Vagina (tissue), 2 donors: Measurements from ENCODE around the gene WTIP. TPM values are rescaled to one million over a fixed set of nuclear protein-coding genes. Genes with fewer than 3 reads are reported as not detected.
"Not testable (repeated sequence)": the region's sequence is repeated elsewhere in the genome, so short reads cannot be mapped to it uniquely, and the experiment has no call there.

Experiments
- DNase-seq, 2 donors: peaks; one replicate each; pipeline ENCODE4 v3.0.0-alpha.2; 2017; ENCODE audit errors: extremely low spot score in 2 of 2
- H3K27ac ChIP-seq: fragments of 200-600 bp; sonication (generic); one replicate; pipeline ENCODE4 v1.5.1; 2019
- H3K27me3 ChIP-seq: fragments of 200-600 bp; sonication (generic); one replicate; pipeline ENCODE4 v1.5.1; 2019
- H3K36me3 ChIP-seq, 2 donors: fragments of 200-600 bp; sonication (generic); one replicate each; pipeline ENCODE4 v1.5.1; 2017 to 2019
- H3K4me1 ChIP-seq: fragments of 200-600 bp; sonication (generic); one replicate; pipeline ENCODE4 v1.5.1; 2019
- H3K4me3 ChIP-seq, 2 donors: fragments of 200-600 bp; sonication (generic); 1 replicate in 1 of 2; 2 replicates in 1 of 2; pipeline ENCODE4 v1.5.1; 2016 to 2019
- H3K9me3 ChIP-seq: fragments of 200-600 bp; sonication (generic); one replicate; pipeline ENCODE4 v1.5.1; 2019
- POLR2A ChIP-seq, 2 donors: fragments of 450-650 bp; IDR thresholded peaks; one replicate each; pipeline ENCODE4 v1.6.1; 2017; ENCODE audit warnings: antibody characterized with exemption in 2 of 2, mild to moderate bottlenecking in 2 of 2, moderate library complexity in 2 of 2
- POLR2AphosphoS5 ChIP-seq, 2 donors: sonication (generic); formaldehyde crosslinking; IDR thresholded peaks; one replicate each; pipeline ENCODE4 v1.9.0; 2017; ENCODE audit warnings: antibody characterized with exemption in 2 of 2, mild to moderate bottlenecking in 2 of 2, low read depth in 1 of 2; ENCODE audit not compliant: insufficient read depth in 1 of 2
- intact Hi-C: fragments of 100-400 bp; cut with DNase I; formaldehyde crosslinking; loops from one replicate; pipeline ENCODE4 v1.15.1; 2023
- total RNA-seq: library from RNA; depleted of rRNA; stranded (reverse); fragments of >200 nt; gene quantifications from one replicate; pipeline ENCODE4 v1.2.3, GENCODE V29; 2016
- TF ChIP-seq, protein P1 (sequence below), 3 experiments: fragments of 450-650 bp in 2 of 3; fragments of 200-600 bp in 1 of 3; sonication (generic) in 1 of 3; IDR thresholded peaks; one replicate each; pipeline ENCODE4 v1.5.1; 2017 to 2019; ENCODE audit warnings: antibody characterized with exemption in 3 of 3, mild to moderate bottlenecking in 2 of 3, moderate library complexity in 2 of 3

WTIP gene
- total RNA-seq, 1 donor from 2014 or later: 7.6 TPM

GRCh38 chr19:34454091-34454490, 27.5 kb upstream of the WTIP start:
- no peak for TF ChIP-seq POLR2A (IDR thresholded peaks at IDR 0.05)
- TF ChIP-seq, protein P1, sequence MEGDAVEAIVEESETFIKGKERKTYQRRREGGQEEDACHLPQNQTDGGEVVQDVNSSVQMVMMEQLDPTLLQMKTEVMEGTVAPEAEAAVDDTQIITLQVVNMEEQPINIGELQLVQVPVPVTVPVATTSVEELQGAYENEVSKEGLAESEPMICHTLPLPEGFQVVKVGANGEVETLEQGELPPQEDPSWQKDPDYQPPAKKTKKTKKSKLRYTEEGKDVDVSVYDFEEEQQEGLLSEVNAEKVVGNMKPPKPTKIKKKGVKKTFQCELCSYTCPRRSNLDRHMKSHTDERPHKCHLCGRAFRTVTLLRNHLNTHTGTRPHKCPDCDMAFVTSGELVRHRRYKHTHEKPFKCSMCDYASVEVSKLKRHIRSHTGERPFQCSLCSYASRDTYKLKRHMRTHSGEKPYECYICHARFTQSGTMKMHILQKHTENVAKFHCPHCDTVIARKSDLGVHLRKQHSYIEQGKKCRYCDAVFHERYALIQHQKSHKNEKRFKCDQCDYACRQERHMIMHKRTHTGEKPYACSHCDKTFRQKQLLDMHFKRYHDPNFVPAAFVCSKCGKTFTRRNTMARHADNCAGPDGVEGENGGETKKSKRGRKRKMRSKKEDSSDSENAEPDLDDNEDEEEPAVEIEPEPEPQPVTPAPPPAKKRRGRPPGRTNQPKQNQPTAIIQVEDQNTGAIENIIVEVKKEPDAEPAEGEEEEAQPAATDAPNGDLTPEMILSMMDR (IDR thresholded peaks at IDR 0.05): no peak
- no peak for TF ChIP-seq POLR2AphosphoS5 (IDR thresholded peaks at IDR 0.05; ENCODE audit: insufficient read depth in 1 of 2, low read depth in 1 of 2)
- H3K4me1 ChIP-seq: no peaks in the 10 kb centered on the region
- H3K4me3 ChIP-seq: no peak overlapping the region
- peaks cover 0 to 85% of the 10 kb centered on the region in 2 donors for H3K36me3 ChIP-seq
- H3K27ac ChIP-seq: no peak overlapping the region
- H3K9me3 ChIP-seq: no peaks in the 10 kb centered on the region
- DNase-seq: no peak
- H3K27me3 ChIP-seq: no peaks in the 10 kb centered on the region
- intact Hi-C loops: no loop called here

DNA sequence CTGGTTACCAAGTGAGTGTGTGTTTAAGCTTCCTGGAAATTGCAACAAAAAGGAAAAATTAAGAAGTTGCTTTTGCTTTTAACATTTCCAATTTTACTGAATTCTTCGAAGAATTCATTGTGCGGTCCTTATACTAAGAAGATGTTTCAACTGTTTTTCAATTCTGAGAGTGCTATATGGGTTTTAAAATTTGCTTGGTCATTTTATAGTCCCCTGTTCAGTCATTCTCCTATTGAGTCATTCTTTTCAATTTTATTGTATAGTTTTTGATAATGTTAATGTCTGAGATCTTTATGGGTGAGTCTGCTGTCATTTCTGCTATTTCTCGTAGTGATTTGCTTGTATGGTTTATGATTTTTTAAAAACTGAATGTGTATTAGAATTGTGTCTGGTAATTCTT, 26.9 kb upstream of the WTIP start:
- Histone ChIP-seq H3K27me3 (no peaks in the 10 kb centered on the region), H3K27ac (no peak overlapping the region), H3K4me1 (no peaks in the 10 kb centered on the region), H3K36me3 (peaks cover 0 to 87% of the 10 kb centered on the region in 2 donors), H3K9me3 (no peaks in the 10 kb centered on the region), H3K4me3 (no peak overlapping the region)
- TF ChIP-seq, protein P1 (IDR thresholded peaks at IDR 0.05): no peak
- TF ChIP-seq POLR2AphosphoS5 (IDR thresholded peaks at IDR 0.05; ENCODE audit: insufficient read depth in 1 of 2, low read depth in 1 of 2) (no peak), POLR2A (IDR thresholded peaks at IDR 0.05) (no peak)
- intact Hi-C loops: no loop called here
- DNase-seq: no peak

DNA sequence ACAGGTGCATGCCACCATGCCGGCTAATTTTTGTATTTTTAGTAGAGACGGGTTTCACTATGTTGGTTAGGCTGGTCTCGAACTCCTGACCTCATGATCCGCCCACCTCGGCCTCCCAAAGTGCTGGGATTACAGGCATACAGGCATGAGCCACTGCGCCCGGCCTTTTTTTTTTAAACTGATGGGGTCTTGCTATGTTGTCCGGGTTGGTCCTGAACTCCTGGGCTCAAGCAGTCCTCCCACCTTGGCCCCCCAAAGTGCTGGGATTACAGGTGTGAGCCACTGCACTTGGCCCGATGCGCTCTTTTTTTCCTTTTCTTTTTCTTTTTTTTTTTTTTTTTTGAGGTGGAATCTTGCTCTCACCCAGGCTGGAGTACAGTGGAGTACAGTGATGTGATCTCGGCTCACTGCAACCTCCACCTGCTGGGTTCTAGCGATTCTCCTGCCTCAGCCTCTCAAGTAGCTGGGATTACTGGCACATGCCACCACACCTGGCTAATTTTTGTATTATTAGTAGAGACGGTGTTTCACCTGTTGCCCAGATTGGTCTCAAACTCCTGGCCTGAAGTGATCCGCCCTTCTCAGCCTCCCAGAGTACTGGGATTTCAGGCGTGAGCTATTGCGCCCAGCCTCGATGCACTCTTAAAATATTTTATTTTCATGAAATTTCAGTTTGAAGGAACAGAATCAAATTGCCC, 25.6 kb upstream of the WTIP start:
- H3K4me1 ChIP-seq, intact Hi-C loops, DNase-seq, H3K27me3 ChIP-seq, H3K9me3 ChIP-seq, H3K4me3 ChIP-seq, H3K27ac ChIP-seq: not testable (repeated sequence)
- H3K36me3 ChIP-seq: peaks cover 4 to 87% of the 10 kb centered on the region in 2 donors

- no peak overlapping the region for H3K27ac ChIP-seq
- H3K27me3 ChIP-seq: no peaks in the 10 kb centered on the region
- intact Hi-C loops: no loop called here
- peaks cover 5 to 87% of the 10 kb centered on the region in 2 donors for H3K36me3 ChIP-seq
- H3K9me3 ChIP-seq: no peaks in the 10 kb centered on the region
- TF ChIP-seq, protein P1 (IDR thresholded peaks at IDR 0.05): no peak
- no peak for TF ChIP-seq POLR2AphosphoS5 (IDR thresholded peaks at IDR 0.05; ENCODE audit: insufficient read depth in 1 of 2, low read depth in 1 of 2)
- TF ChIP-seq POLR2A (IDR thresholded peaks at IDR 0.05): no peak
- H3K4me3 ChIP-seq: no peak overlapping the region
- H3K4me1 ChIP-seq: no peaks in the 10 kb centered on the region
- DNase-seq: no peak
These were observed 24.1 kb upstream of the WTIP start for GRCh38 chr19:34457446-34457845.

DNA sequence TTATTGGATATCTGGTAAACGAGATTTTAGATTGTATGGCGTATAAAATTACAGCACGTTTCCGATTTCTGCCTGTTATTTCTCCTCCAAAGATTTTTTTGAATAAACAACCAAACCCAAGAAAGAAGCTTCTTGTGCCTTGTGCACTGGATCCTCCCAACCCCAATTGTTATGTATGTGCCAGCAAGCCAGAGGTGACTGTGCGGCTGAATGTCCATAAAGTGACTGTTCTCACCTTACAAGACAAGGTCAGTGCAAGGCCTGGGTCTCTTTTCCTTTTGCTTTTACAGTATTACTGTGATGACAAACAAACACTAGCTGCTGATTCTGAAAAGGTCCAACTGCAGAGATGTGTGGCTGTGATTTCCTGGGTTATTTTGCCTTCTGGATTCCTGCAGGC, 22.9 kb upstream of the WTIP start:
- H3K36me3 ChIP-seq: peaks cover 5 to 88% of the 10 kb centered on the region in 2 donors
- DNase-seq: no peak
- no peak for TF ChIP-seq POLR2AphosphoS5 (IDR thresholded peaks at IDR 0.05; ENCODE audit: insufficient read depth in 1 of 2, low read depth in 1 of 2)
- TF ChIP-seq POLR2A (IDR thresholded peaks at IDR 0.05): no peak
- TF ChIP-seq, protein P1 (IDR thresholded peaks at IDR 0.05): no peak

More for the DNA sequence above, 22.9 kb upstream of the WTIP start:
- no peak overlapping the region for H3K27ac ChIP-seq
- H3K4me3 ChIP-seq: no peak overlapping the region
- no peaks in the 10 kb centered on the region for H3K27me3 ChIP-seq
- H3K4me1 ChIP-seq: no peaks in the 10 kb centered on the region
- H3K9me3 ChIP-seq: no peaks in the 10 kb centered on the region
- intact Hi-C loops: no loop called here
